Ishikawa (cell line): ENCODE measurements around the gene NPTX2.
A peak's percentile ranks its signal among the peaks of the same experiment; 100 is the strongest.

Source experiments
- CEBPB ChIP-seq: IDR thresholded peaks from 2 replicates; pipeline ENCODE4 v1.6.1; 2012
- CREB1 ChIP-seq: IDR thresholded peaks from 2 replicates; pipeline ENCODE4 v1.6.1; 2012; ENCODE audit warnings: low read depth
- EGR1 ChIP-seq: IDR thresholded peaks from 2 replicates; pipeline ENCODE4 v1.6.1; 2012
- EP300 ChIP-seq: IDR thresholded peaks from 2 replicates; pipeline ENCODE4 v1.6.1; 2012; ENCODE audit warnings: borderline replicate concordance
- FOXM1 ChIP-seq: IDR thresholded peaks from 2 replicates; pipeline ENCODE4 v1.6.1; 2012; ENCODE audit warnings: low read depth, borderline replicate concordance
- NFIC ChIP-seq: IDR thresholded peaks from 2 replicates; pipeline ENCODE4 v1.6.1; 2012
- RAD21 ChIP-seq: IDR thresholded peaks from 2 replicates; pipeline ENCODE4 v1.6.1; 2012; ENCODE audit warnings: low read depth
- TAF1 ChIP-seq: IDR thresholded peaks from 2 replicates; pipeline ENCODE4 v1.6.1; 2012; ENCODE audit warnings: low read depth, mild to moderate bottlenecking
- TCF12 ChIP-seq: IDR thresholded peaks from 2 replicates; pipeline ENCODE4 v1.6.1; 2012; ENCODE audit warnings: low read depth
- TEAD4 ChIP-seq: IDR thresholded peaks from 2 replicates; pipeline ENCODE4 v1.6.1; 2012
- YY1 ChIP-seq: IDR thresholded peaks from 2 replicates; pipeline ENCODE4 v1.6.1; 2012; ENCODE audit warnings: low read depth
- ZBTB7A ChIP-seq: IDR thresholded peaks from 2 replicates; pipeline ENCODE4 v1.6.1; 2012; ENCODE audit warnings: low read depth
- TF ChIP-seq, protein P1 (sequence below): IDR thresholded peaks from 2 replicates; pipeline ENCODE4 v1.6.1; 2012
- TF ChIP-seq, protein P2 (sequence below): IDR thresholded peaks from 2 replicates; pipeline ENCODE4 v1.6.1; 2012; ENCODE audit warnings: low read depth, mild to moderate bottlenecking
- TF ChIP-seq, protein P3 (sequence below): IDR thresholded peaks from 2 replicates; pipeline ENCODE4 v1.6.1; 2012

Gene NPTX2, protein sequence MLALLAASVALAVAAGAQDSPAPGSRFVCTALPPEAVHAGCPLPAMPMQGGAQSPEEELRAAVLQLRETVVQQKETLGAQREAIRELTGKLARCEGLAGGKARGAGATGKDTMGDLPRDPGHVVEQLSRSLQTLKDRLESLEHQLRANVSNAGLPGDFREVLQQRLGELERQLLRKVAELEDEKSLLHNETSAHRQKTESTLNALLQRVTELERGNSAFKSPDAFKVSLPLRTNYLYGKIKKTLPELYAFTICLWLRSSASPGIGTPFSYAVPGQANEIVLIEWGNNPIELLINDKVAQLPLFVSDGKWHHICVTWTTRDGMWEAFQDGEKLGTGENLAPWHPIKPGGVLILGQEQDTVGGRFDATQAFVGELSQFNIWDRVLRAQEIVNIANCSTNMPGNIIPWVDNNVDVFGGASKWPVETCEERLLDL

DNA sequence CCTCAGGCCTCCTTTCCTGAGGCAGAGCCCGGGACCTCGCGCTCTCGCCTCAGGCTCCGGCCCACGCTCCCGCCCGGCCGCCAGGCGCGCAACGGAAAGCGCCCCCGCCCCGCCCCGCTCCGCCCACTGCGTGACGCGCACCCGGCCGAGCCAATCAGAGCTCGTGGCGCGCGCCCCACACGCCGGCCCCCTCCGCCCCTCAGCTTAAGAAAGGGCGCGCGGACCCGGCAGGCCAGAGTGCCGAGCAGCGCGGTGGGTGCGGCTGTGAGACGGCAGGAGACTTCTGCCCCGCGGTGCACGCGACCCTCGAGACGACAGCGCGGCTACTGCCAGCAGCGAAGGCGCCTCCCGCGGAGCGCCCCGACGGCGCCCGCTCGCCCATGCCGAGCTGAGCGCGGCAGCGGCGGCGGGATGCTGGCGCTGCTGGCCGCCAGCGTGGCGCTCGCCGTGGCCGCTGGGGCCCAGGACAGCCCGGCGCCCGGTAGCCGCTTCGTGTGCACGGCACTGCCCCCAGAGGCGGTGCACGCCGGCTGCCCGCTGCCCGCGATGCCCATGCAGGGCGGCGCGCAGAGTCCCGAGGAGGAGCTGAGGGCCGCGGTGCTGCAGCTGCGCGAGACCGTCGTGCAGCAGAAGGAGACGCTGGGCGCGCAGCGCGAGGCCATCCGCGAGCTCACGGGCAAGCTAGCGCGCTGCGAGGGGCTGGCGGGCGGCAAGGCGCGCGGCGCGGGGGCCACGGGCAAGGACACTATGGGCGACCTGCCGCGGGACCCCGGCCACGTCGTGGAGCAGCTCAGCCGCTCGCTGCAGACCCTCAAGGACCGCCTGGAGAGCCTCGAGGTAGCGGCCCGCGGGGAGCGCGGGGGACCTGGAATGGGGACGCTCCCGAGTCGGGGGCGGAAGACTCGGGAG lies at the start of gene NPTX2:
TSS of gene NPTX2 (plus strand) at position 235 of the 909 bp plus-strand sequence. CDS start at position 412, 177 bp downstream.
- TF ChIP-seq TEAD4 (no peak), ZBTB7A (no peak), EGR1 (no peak), NFIC (no peak), EP300 (no peak), RAD21 (no peak)
- TF ChIP-seq, protein P1, sequence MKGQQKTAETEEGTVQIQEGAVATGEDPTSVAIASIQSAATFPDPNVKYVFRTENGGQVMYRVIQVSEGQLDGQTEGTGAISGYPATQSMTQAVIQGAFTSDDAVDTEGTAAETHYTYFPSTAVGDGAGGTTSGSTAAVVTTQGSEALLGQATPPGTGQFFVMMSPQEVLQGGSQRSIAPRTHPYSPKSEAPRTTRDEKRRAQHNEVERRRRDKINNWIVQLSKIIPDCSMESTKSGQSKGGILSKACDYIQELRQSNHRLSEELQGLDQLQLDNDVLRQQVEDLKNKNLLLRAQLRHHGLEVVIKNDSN, result no peak
- TF ChIP-seq, protein P2, sequence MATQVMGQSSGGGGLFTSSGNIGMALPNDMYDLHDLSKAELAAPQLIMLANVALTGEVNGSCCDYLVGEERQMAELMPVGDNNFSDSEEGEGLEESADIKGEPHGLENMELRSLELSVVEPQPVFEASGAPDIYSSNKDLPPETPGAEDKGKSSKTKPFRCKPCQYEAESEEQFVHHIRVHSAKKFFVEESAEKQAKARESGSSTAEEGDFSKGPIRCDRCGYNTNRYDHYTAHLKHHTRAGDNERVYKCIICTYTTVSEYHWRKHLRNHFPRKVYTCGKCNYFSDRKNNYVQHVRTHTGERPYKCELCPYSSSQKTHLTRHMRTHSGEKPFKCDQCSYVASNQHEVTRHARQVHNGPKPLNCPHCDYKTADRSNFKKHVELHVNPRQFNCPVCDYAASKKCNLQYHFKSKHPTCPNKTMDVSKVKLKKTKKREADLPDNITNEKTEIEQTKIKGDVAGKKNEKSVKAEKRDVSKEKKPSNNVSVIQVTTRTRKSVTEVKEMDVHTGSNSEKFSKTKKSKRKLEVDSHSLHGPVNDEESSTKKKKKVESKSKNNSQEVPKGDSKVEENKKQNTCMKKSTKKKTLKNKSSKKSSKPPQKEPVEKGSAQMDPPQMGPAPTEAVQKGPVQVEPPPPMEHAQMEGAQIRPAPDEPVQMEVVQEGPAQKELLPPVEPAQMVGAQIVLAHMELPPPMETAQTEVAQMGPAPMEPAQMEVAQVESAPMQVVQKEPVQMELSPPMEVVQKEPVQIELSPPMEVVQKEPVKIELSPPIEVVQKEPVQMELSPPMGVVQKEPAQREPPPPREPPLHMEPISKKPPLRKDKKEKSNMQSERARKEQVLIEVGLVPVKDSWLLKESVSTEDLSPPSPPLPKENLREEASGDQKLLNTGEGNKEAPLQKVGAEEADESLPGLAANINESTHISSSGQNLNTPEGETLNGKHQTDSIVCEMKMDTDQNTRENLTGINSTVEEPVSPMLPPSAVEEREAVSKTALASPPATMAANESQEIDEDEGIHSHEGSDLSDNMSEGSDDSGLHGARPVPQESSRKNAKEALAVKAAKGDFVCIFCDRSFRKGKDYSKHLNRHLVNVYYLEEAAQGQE, result no peak
- TF ChIP-seq, protein P3, sequence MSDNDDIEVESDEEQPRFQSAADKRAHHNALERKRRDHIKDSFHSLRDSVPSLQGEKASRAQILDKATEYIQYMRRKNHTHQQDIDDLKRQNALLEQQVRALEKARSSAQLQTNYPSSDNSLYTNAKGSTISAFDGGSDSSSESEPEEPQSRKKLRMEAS, result peak; percentile 55; the same call in 1 of the 2 replicates

DNA sequence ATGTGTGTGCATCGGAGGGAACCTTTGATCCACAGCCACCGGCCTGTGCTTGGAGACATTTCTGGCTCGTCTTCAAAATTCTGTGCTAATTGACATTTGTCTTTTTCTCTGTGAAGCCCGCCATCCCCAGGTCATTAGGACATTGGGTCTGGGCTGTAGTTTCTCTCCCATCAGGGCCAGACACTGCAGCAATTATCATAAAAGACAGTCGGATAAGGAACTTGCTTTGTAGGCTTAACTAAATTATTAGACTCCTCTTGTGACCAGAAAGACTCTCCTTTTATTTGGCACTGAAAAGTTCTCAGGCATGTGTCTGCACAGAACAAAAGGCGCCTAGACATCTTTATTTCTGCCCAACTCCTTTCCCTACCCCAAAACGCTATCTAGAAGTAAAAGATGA lies 49.1 kb upstream of the NPTX2 start:
- TF ChIP-seq RAD21, result no peak

DNA sequence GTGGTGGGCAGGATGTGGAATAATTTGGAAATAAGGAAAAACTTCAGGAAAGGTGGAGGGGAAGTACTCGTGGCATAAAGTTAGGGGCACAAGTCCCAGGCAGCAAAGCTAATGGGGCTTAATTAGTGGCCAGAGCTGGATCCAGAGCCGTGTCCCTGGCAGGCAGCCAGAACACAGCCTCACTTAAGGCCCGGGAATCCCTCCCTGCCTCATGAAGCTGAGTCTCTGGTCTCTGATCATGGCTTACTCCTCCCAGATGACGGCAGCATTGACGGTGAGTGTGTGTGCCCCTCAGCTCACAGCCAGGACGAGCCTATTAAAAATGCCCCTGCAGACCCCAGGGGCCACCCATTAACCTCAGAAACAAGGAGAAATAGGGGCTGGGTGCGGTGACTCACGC lies 48.2 kb upstream of the NPTX2 start:
- TF ChIP-seq CEBPB (no peak), CREB1 (no peak), NFIC (no peak), TEAD4 (no peak), TCF12 (no peak), TAF1 (no peak), RAD21 (no peak), EP300 (no peak), EGR1 (no peak), FOXM1 (no peak)
- TF ChIP-seq, protein P1, result no peak
- TF ChIP-seq, protein P2, result no peak
- TF ChIP-seq, protein P3, result no peak

DNA sequence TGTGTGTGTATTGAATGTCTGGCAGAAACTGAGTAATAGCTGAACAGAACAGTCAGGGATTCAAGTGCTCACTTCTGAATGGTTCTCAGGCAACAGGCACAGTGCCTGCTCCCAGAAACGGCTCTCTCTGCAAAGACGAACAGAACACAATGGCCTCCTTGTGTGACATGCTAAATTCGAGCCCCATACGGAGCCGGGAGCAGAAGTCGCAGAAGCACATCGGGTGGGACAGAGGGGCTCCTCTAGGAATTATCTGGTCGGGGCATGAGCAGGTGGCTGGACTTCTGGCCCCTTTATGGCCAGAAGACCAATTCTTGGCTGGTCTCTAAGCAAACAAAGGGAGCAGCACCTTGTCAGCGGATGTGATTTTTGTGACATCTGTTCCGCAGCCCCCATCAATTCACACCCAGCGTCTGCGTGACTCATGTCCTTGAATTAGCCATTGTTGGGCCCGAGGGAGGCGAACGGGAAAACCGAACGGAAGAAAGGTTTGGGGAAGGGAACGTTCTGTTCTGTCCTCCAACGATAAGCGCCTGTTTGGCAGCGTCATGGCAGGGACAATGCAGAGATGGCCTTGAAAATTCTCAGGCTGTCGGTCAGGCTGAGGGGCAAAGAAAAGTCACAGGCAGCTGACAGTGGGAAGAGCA lies 47.3 kb upstream of the NPTX2 start:
- TF ChIP-seq, protein P3, result no peak
- TF ChIP-seq TEAD4 (no peak), EP300 (no peak), EGR1 (no peak), TCF12 (no peak), NFIC (no peak), TAF1 (no peak), YY1 (no peak), CEBPB (no peak), CREB1 (no peak), FOXM1 (no peak)
- TF ChIP-seq, protein P1, result no peak
- TF ChIP-seq, protein P2, result no peak
